Esophagus muscularis mucosa (tissue), 4 donors: ENCODE results near the gene GNG4.

Source experiments
- CTCF ChIP-seq, 3 experiments: fragments of 200-600 bp in 2 of 3; fragments of 450-650 bp in 1 of 3; sonication (generic) in 2 of 3; IDR thresholded peaks; one replicate each; pipeline ENCODE4 v1.5.1; 2017 to 2019; ENCODE audit warnings: antibody characterized with exemption in 3 of 3, mild to moderate bottlenecking in 2 of 3, moderate library complexity in 1 of 3
- EP300 ChIP-seq: sonication (generic); formaldehyde crosslinking; IDR thresholded peaks from one replicate; pipeline ENCODE4 v1.6.1; 2017; ENCODE audit warnings: antibody characterized with exemption
- POLR2A ChIP-seq: fragments of 450-650 bp; IDR thresholded peaks from one replicate; pipeline ENCODE4 v1.6.1; 2017; ENCODE audit warnings: antibody characterized with exemption, moderate library complexity, mild to moderate bottlenecking, low read depth
- POLR2AphosphoS5 ChIP-seq, 2 donors: sonication (generic); formaldehyde crosslinking; IDR thresholded peaks; one replicate each; pipeline ENCODE4 v1.6.1; 2017; ENCODE audit warnings: antibody characterized with exemption in 2 of 2

GRCh38 chr1:235586413-235586812, 63.2 kb downstream of the GNG4 start:
- no peak for TF ChIP-seq POLR2A
- TF ChIP-seq CTCF (IDR thresholded peaks at IDR 0.05), result no peak
- TF ChIP-seq EP300, result no peak
- TF ChIP-seq POLR2AphosphoS5 (IDR thresholded peaks at IDR 0.05), result no peak
